ENCODE measurements around the gene ATP8B2. TPM values are rescaled to one million over a fixed set of nuclear protein-coding genes. Genes with fewer than 3 reads are reported as not detected.

The ATP8B2 gene
- total RNA-seq, 4 donors from 2014 or later = 107 to 175 (median 131) TPM

DNA sequence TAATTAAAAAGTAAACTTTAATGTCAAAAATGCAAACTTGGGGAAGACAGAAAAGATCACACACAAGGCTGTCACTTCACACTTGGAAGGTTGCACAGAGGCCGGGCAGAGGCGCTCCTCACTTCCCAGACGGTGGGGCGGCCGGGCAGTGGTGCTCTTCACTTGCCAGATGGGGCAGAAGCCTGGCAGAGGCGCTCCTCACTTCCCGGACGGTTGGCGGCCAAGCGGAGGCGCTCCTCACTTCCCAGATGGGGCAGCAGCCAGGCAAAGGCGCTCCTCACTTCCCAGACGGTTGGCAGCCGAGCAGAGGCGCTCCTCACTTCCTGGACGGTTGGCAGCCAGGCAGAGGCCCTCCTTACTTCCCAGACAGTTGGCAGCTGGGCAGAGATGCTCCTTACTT is 54.0 kb downstream of the ATP8B2 start:
- Histone ChIP-seq H3K4me1 (no peaks in the 10 kb centered on the region), H3K9me3 (no peaks in the 10 kb centered on the region), H3K27me3 (no peaks in the 10 kb centered on the region), H3K27ac (no peak overlapping the region), H3K36me3 (no peaks in the 10 kb centered on the region), H3K4me3 (no peak overlapping the region)
- 25% methylated on average over 1 of the region's 16 CpGs; no CpG with 5 or more reads in 1 of the 2 donors for WGBS, 2 donors (ENCODE audit: low coverage in 1 of 2)
- TF ChIP-seq POLR2A (IDR thresholded peaks at IDR 0.05) = no peak
- TF ChIP-seq, protein P1, sequence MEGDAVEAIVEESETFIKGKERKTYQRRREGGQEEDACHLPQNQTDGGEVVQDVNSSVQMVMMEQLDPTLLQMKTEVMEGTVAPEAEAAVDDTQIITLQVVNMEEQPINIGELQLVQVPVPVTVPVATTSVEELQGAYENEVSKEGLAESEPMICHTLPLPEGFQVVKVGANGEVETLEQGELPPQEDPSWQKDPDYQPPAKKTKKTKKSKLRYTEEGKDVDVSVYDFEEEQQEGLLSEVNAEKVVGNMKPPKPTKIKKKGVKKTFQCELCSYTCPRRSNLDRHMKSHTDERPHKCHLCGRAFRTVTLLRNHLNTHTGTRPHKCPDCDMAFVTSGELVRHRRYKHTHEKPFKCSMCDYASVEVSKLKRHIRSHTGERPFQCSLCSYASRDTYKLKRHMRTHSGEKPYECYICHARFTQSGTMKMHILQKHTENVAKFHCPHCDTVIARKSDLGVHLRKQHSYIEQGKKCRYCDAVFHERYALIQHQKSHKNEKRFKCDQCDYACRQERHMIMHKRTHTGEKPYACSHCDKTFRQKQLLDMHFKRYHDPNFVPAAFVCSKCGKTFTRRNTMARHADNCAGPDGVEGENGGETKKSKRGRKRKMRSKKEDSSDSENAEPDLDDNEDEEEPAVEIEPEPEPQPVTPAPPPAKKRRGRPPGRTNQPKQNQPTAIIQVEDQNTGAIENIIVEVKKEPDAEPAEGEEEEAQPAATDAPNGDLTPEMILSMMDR (IDR thresholded peaks at IDR 0.05) = no peak
- TF ChIP-seq POLR2AphosphoS5 (IDR thresholded peaks at IDR 0.05) = no peak
- no peak for TF ChIP-seq EP300 (IDR thresholded peaks at IDR 0.05)
- no peak for ATAC-seq

DNA sequence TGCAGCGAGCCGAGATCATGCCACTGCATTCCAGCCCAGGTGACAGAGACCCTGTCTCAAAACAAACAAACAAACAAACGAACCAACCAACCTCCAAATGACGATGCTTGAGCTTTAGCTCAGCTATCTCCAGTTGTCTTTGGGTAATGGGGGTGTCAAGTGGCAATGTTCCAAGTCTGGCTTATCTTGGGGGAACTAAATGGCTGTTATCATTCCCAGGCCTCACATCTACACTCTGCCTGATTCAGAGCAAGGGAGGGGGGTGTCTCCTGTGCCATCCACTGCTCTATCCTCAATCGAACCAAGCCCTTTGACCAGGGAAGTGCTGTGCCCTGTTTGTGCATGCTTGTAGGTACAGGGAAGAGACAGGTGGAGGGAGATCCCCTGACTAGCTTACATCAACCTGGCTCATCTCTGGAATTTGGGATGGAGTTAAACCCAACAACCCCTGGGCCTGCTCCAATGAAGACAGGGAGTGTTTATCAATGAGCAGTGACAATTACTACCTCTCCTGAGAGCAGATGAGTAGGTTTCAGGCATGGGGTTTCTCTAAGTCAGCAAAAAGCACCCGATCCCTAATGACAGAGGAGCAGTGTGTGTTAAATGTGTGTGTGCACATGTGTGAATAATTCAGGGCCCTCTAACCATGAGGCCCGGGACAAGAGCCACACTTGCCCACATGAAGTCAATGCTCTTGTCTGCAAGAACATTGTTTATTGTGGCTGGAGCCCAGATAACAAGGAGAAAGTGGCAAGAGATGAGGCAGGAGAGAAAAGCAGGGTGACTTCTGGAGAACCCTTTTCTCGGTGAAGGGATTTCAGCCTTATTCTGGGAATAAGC is 59.5 kb downstream of the ATP8B2 start:
- ATAC-seq = no peak
- no peaks in the 10 kb centered on the region for H3K36me3 ChIP-seq
- H3K27ac ChIP-seq = no peak overlapping the region
- no peaks in the 10 kb centered on the region for H3K27me3 ChIP-seq
- no peak overlapping the region for H3K4me3 ChIP-seq
- H3K9me3 ChIP-seq = no peaks in the 10 kb centered on the region
- WGBS, 2 donors (ENCODE audit: low coverage in 1 of 2) = 73 to 88% methylated on average over 5 to 7 of the region's 8 CpGs
- H3K4me1 ChIP-seq = no peaks in the 10 kb centered on the region
- no peak for TF ChIP-seq POLR2AphosphoS5 (IDR thresholded peaks at IDR 0.05)
- TF ChIP-seq, protein P1 (IDR thresholded peaks at IDR 0.05) = no peak
- TF ChIP-seq POLR2A (IDR thresholded peaks at IDR 0.05) = no peak
- no peak for TF ChIP-seq EP300 (IDR thresholded peaks at IDR 0.05)

DNA sequence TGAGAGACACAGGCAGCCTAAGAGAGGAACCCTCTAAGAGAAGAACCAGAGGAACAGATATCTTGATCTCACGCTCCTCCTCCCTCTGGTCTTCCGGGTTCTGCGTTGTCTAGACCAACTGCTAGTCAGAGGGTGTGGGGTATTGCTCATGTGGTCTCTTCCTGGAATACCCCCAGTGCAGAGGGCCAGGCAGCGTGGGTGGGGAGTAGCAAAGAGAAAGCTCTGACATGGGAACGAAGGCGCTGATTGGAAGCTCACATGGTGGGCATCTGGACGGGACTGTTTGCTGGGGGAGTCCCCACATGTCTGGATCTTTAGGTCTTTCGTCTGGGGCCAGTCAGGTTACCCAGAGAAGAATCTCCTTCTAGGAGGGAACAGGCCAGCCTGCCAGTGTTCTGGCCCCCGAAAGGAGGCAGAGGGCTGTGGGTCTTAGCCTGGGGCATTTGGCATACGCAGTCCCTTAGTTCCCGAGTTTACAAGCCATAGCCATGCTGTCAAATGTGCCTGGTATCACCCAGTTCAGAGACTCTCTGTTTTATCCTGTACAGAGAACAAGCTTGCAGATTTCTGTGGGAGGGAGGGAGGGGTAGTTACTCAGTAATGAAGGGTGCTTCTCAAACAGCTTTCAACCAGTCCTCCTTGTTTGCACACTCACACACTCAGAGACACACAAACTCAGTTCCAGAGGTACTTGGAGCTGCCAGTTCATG is 61.5 kb downstream of the ATP8B2 start:
- no peak for TF ChIP-seq POLR2AphosphoS5 (IDR thresholded peaks at IDR 0.05)
- TF ChIP-seq, protein P1 (IDR thresholded peaks at IDR 0.05) = no peak
- TF ChIP-seq POLR2A (IDR thresholded peaks at IDR 0.05) = no peak
- no peak for TF ChIP-seq EP300 (IDR thresholded peaks at IDR 0.05)
- H3K27ac ChIP-seq = no peak overlapping the region
- H3K27me3 ChIP-seq = no peaks in the 10 kb centered on the region
- ATAC-seq = no peak
- no peaks in the 10 kb centered on the region for H3K9me3 ChIP-seq
- H3K4me1 ChIP-seq = no peaks in the 10 kb centered on the region
- WGBS, 2 donors (ENCODE audit: low coverage in 1 of 2) = 61% methylated on average over 5 of the region's 11 CpGs; no CpG with 5 or more reads in 1 of the 2 donors
- no peaks in the 10 kb centered on the region for H3K36me3 ChIP-seq
- no peak overlapping the region for H3K4me3 ChIP-seq

DNA sequence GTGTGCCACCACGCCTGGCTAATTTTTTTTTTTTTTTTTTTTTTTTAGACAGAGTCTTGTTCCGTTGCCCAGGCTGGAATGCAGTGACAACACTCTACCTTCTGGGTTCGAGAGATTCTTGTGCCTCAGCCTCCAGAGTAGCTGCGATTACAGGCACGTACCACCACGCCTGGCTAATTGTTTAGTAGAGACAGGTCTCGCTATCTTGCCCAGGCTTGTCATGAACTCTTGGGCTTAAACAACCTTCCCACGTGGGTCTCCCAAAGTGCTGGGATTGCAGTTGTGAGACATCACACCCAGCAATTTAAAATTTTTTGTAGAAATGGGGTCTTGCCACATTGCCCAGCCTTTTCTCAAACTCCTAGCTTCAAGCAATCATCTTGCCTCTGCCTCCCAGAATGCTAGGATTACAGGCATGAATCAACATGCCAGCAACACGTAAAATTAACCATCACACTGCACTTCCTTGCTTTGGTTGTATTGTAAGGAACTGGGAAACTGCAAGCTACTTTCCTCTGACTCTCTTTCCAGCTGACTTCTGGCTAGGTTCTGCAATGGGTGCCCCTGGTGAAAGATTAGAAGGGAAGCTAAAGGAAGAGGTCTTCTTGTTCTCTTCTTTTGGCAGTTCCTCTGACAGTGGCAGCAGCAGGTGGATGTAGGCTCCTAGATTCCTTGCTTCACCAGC is 65.9 kb downstream of the ATP8B2 start:
- H3K27me3 ChIP-seq = no peaks in the 10 kb centered on the region
- H3K4me3 ChIP-seq = no peak overlapping the region
- H3K4me1 ChIP-seq = no peaks in the 10 kb centered on the region
- no peak for ATAC-seq
- no peak overlapping the region for H3K27ac ChIP-seq
- TF ChIP-seq POLR2AphosphoS5 (IDR thresholded peaks at IDR 0.05) (no peak), POLR2A (IDR thresholded peaks at IDR 0.05) (no peak), EP300 (IDR thresholded peaks at IDR 0.05) (no peak)
- WGBS, 2 donors (ENCODE audit: low coverage in 1 of 2) = 74 to 77% methylated on average over 4 to 7 of the region's 9 CpGs
- no peaks in the 10 kb centered on the region for H3K9me3 ChIP-seq
- H3K36me3 ChIP-seq = no peaks in the 10 kb centered on the region

DNA sequence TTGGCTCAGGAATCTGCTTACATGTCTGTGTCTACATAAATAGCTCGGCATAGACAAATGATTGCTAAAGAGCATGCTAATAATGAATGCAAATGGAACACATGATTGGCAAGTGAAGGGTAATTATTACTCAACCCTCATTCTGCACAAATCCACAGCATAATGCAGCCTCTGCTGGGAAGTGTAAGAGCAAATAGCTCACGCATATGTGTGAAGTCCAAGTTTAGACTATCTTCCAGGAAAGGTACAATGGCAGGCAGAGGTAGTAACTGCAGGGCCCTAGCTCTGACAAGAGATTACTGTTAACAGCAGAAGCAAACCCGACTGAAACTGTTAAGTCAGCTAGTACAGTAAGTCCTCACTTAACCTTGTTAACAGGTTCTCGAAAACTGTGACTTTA is 72.8 kb downstream of the ATP8B2 start:
- no peaks in the 10 kb centered on the region for H3K27me3 ChIP-seq
- H3K4me1 ChIP-seq = no peaks in the 10 kb centered on the region
- no peak overlapping the region for H3K4me3 ChIP-seq
- H3K27ac ChIP-seq = no peak overlapping the region
- 80 to 83% methylated on average over 4 of the region's 4 CpGs for WGBS, 2 donors (ENCODE audit: low coverage in 1 of 2)
- TF ChIP-seq EP300 (IDR thresholded peaks at IDR 0.05) (no peak), POLR2A (IDR thresholded peaks at IDR 0.05) (no peak)
- ATAC-seq = no peak
- H3K36me3 ChIP-seq = no peaks in the 10 kb centered on the region
- no peaks in the 10 kb centered on the region for H3K9me3 ChIP-seq
